Measurements from ENCODE around the gene CERS4. TPM values are rescaled to one million over a fixed set of nuclear protein-coding genes. Genes with fewer than 3 reads are reported as not detected.

The CERS4 gene
- total and polyA plus RNA-seq, 2 of the 8 experiments (the other 6 are each of a cell fraction or from before 2014, with no cell fraction given), result 88.2 to 179 TPM

GRCh38 chr19:8242211-8242821, 33.1 kb downstream of the CERS4 start:
- DNase-seq (ENCODE audit: low read depth in 1 of 2, low spot score in 2 of 2) (no peak), FAIRE-seq (no peak)
- Histone ChIP-seq H4K5ac (ENCODE audit: insufficient read length, low read depth, low read length) (no peak overlapping the region), H3K4me1 (replicated peaks in 1 of 4; ENCODE audit: control insufficient read depth in 3 of 4, insufficient read depth in 4 of 4, low read length in 3 of 4) (peaks cover 0 to 17% (median 6%) of the 10 kb centered on the region in 4 experiments; a peak in 4 of 7 replicates), H4K91ac (replicated peaks; ENCODE audit: insufficient read length, low read length) (no peak overlapping the region), H2BK5ac (ENCODE audit: low read depth, low read length) (no peak overlapping the region), H2AFZ (ENCODE audit: low read length) (no peak overlapping the region), H3K23me2 (ENCODE audit: low read depth, low read length) (no peaks in the 10 kb centered on the region; the same call in 1 of the 2 replicates), H3K9ac (replicated peaks in 1 of 4; ENCODE audit: extremely low read depth in 1 of 4, low read depth in 3 of 4, low read length in 3 of 4) (no peak overlapping the region), H2AK5ac (ENCODE audit: low read depth, low read length) (no peak overlapping the region), H3K4ac (replicated peaks; ENCODE audit: insufficient read length, low read depth, low read length) (no peak overlapping the region), H3K27me3 (replicated peaks in 1 of 4; ENCODE audit: control insufficient read depth in 3 of 4, extremely low read depth in 1 of 4, insufficient read depth in 3 of 4, low read length in 3 of 4) (no peaks in the 10 kb centered on the region), H2BK120ac (replicated peaks; ENCODE audit: low read depth, low read length) (no peak overlapping the region), H2BK12ac (ENCODE audit: low read depth, low read length) (no peak overlapping the region), H3K9me3 (ENCODE audit: insufficient read depth in 2 of 2, low read depth in 1 of 2, low read length in 1 of 2) (no peaks in the 10 kb centered on the region; a peak in 1 of 4 replicates), H3K18ac (ENCODE audit: extremely low read depth, low read length) (no peak overlapping the region), H3K79me2 (ENCODE audit: control insufficient read depth in 1 of 2, insufficient read depth in 2 of 2, low read length in 2 of 2) (no peaks in the 10 kb centered on the region; a peak in 1 of 4 replicates), H3K56ac (replicated peaks; ENCODE audit: insufficient read length, low read depth, low read length) (no peak overlapping the region), H3K23ac (ENCODE audit: insufficient read length) (no peak overlapping the region), H3K79me1 (ENCODE audit: low read depth, low read length) (peaks cover 5% of the 10 kb centered on the region; the same call in 1 of the 2 replicates), H3K36me3 (ENCODE audit: control insufficient read depth in 2 of 4, insufficient read depth in 4 of 4, low read length in 3 of 4) (peaks cover 0 to 9% (median 4%) of the 10 kb centered on the region in 4 experiments; a peak in 3 of 8 replicates), H3K14ac (ENCODE audit: insufficient read length) (no peak overlapping the region), H3K4me3 (ENCODE audit: extremely low read depth in 1 of 4, insufficient read depth in 2 of 4, low read depth in 3 of 4, low read length in 4 of 4) (no peak overlapping the region), H2BK15ac (ENCODE audit: low read length) (no peak overlapping the region), H3K27ac (ENCODE audit: low read depth, low read length) (no peak overlapping the region), H3K4me2 (ENCODE audit: insufficient read depth in 1 of 2, low read depth in 2 of 2, low read length in 2 of 2) (no peak overlapping the region), H2BK20ac (ENCODE audit: low read length) (no peak overlapping the region), H4K8ac (ENCODE audit: extremely low read depth, insufficient read depth, low read length) (no peak overlapping the region), H4K20me1 (replicated peaks in 1 of 2; ENCODE audit: control insufficient read depth in 1 of 2, insufficient read depth in 2 of 2, low read length in 2 of 2) (peaks cover 2% of the 10 kb centered on the region in 2 experiments)
- CTCF ChIA-PET (ENCODE audit: partially characterized antibody), result interaction anchor here (0.6 to 3.8 kb wide), 10 partner anchors 9 to 241 kb away, joined by 3 to 23 read pairs (median 6); partner anchors contain the start of gene CERS4
- POLR2A ChIA-PET (ENCODE audit: partially characterized antibody), result interaction anchor here (0.9 to 4.3 kb wide), 11 partner anchors 9 to 148 kb away, joined by 3 to 28 read pairs (median 4); partner anchors contain the start of gene CERS4
- 87% methylated on average over 4 of the region's 4 CpGs; no CpG with 5 or more reads in 1 of the 2 experiments for WGBS, 2 experiments (ENCODE audit: extremely low coverage in 1 of 2, insufficient coverage in 1 of 2, insufficient read length in 1 of 2, insufficient replicate concordance in 2 of 2, low coverage in 1 of 2, low lambda C conversion rate in 2 of 2, missing lambda C conversion rate in 1 of 2)
- no peak for TF ChIP-seq TAF7 (optimal IDR thresholded peaks at IDR 0.05; ENCODE audit: borderline replicate concordance, low read depth, low read length)
- no peak for TF ChIP-seq SIX5 (IDR thresholded peaks at IDR 0.05; ENCODE audit: low read depth, low read length)
- no peak for TF ChIP-seq SAP30 (IDR thresholded peaks at IDR 0.05; ENCODE audit: insufficient read depth, insufficient replicate concordance, low read length)
- TF ChIP-seq EP300 (IDR thresholded peaks at IDR 0.05; ENCODE audit: borderline replicate concordance in 1 of 2, low read depth in 2 of 2, low read length in 2 of 2), result no peak
- no peak for TF ChIP-seq TEAD4 (IDR thresholded peaks at IDR 0.05; ENCODE audit: low read depth, low read length)
- TF ChIP-seq MAFK (IDR thresholded peaks at IDR 0.05; ENCODE audit: low read depth, low read length), result no peak
- no peak for TF ChIP-seq TBP (IDR thresholded peaks at IDR 0.05; ENCODE audit: low read depth, low read length)
- no peak for TF ChIP-seq FOSL1 (IDR thresholded peaks at IDR 0.05; ENCODE audit: insufficient read depth, low read depth, low read length)
- no peak for TF ChIP-seq SRF (IDR thresholded peaks at IDR 0.05; ENCODE audit: low read depth, low read length)
- no peak for TF ChIP-seq RBBP5 (IDR thresholded peaks at IDR 0.05; ENCODE audit: borderline replicate concordance, low read depth, low read length)
